Subcutaneous abdominal adipose tissue (tissue), 5 donors: ENCODE results near the gene TOR1A.

Experiments used
- H3K27ac ChIP-seq: one replicate; pipeline ENCODE4 v1.7.0; 2013; ENCODE audit warnings: low read depth, mild to moderate bottlenecking, inconsistent platforms, low read length, moderate library complexity
- H3K27me3 ChIP-seq, 5 donors: one replicate each; pipeline ENCODE4 v1.7.0; 2013; ENCODE audit warnings: low read length in 5 of 5, inconsistent platforms in 1 of 5; ENCODE audit not compliant: control insufficient read depth in 5 of 5, insufficient read depth in 4 of 5
- H3K36me3 ChIP-seq, 5 donors: one replicate each; pipeline ENCODE4 v1.7.0; 2013; ENCODE audit warnings: low read length in 5 of 5; ENCODE audit not compliant: control insufficient read depth in 5 of 5, insufficient read depth in 5 of 5
- H3K4me1 ChIP-seq, 5 donors: one replicate each; pipeline ENCODE4 v1.7.0; 2013; ENCODE audit warnings: low read length in 5 of 5, mild to moderate bottlenecking in 3 of 5, moderate library complexity in 1 of 5; ENCODE audit not compliant: control insufficient read depth in 5 of 5, insufficient read depth in 5 of 5
- H3K4me3 ChIP-seq, 5 donors: one replicate each; pipeline ENCODE4 v1.7.0; 2013; ENCODE audit warnings: low read length in 5 of 5, low read depth in 1 of 5
- H3K9ac ChIP-seq, 5 donors: one replicate each; pipeline ENCODE4 v1.7.0; 2013; ENCODE audit warnings: low read length in 5 of 5, mild to moderate bottlenecking in 4 of 5, moderate library complexity in 3 of 5
- H3K9me3 ChIP-seq, 5 donors: one replicate each; pipeline ENCODE4 v1.7.0; 2013; ENCODE audit warnings: low read length in 5 of 5; ENCODE audit not compliant: control insufficient read depth in 5 of 5
- donor health status: healthy.
- donor health status: healthy.
- donor health status: healthy.
- donor health status: healthy.
- donor health status: healthy.

TOR1A gene

GRCh38 chr9:129838707-129839259, 14.8 kb upstream of the TOR1A start:
- Histone ChIP-seq H3K27me3 (no peaks in the 10 kb centered on the region), H3K9me3 (no peaks in the 10 kb centered on the region), H3K36me3 (peaks cover 0 to 6% (median 0%) of the 10 kb centered on the region in 5 donors), H3K27ac (no peak overlapping the region), H3K4me3 (no peak overlapping the region), H3K4me1 (peaks cover 3 to 34% (median 25%) of the 10 kb centered on the region in 5 donors), H3K9ac (no peak overlapping the region)

GRCh38 chr9:129836311-129837007, 12.5 kb upstream of the TOR1A start:
- no peaks in the 10 kb centered on the region for H3K27me3 ChIP-seq
- no peaks in the 10 kb centered on the region for H3K9me3 ChIP-seq
- no peak overlapping the region for H3K27ac ChIP-seq
- peaks cover 3 to 35% (median 28%) of the 10 kb centered on the region in 5 donors for H3K4me1 ChIP-seq
- H3K36me3 ChIP-seq, result peaks cover 0 to 17% (median 10%) of the 10 kb centered on the region in 5 donors
- peak overlapping the region; percentile 75 to 99 (median 88) for H3K4me3 ChIP-seq
- H3K9ac ChIP-seq, result peak overlapping the region in 3 of 5 donors; percentile 74 to 85 (median 83)

GRCh38 chr9:129835860-129836223, 11.9 kb upstream of the TOR1A start:
- H3K4me3 ChIP-seq, result peak overlapping the region; percentile 75 to 99 (median 88)
- H3K9ac ChIP-seq, result peak overlapping the region in 4 of 5 donors; percentile 74 to 86 (median 84)
- H3K27ac ChIP-seq, result peak overlapping the region; percentile 46
- no peaks in the 10 kb centered on the region for H3K9me3 ChIP-seq
- no peaks in the 10 kb centered on the region for H3K27me3 ChIP-seq
- peaks cover 0 to 21% (median 14%) of the 10 kb centered on the region in 5 donors for H3K36me3 ChIP-seq
- H3K4me1 ChIP-seq, result peaks cover 3 to 35% (median 28%) of the 10 kb centered on the region in 5 donors

GRCh38 chr9:129835128-129835859, 11.4 kb upstream of the TOR1A start, which contains the start of the genes C9orf78 and USP20:
TSS of gene C9orf78 (minus strand) at chr9:129835275. CDS start at chr9:129835221, 54 bp downstream.
TSS of gene USP20 (plus strand) at chr9:129835458. CDS start at chr9:129852556, 17,098 bp downstream.
- Histone ChIP-seq H3K27me3 (no peaks in the 10 kb centered on the region), H3K36me3 (peaks cover 0 to 26% (median 17%) of the 10 kb centered on the region in 5 donors), H3K9me3 (no peaks in the 10 kb centered on the region), H3K4me3 (peak within 1 kb of the TSS; percentile 82 to 99 (median 96)), H3K27ac (peak within 1 kb of the TSS; percentile 72), H3K4me1 (peaks cover 3 to 35% (median 28%) of the 10 kb centered on the region in 5 donors), H3K9ac (peak within 1 kb of the TSS; percentile 84 to 96 (median 86))

GRCh38 chr9:129834489-129835127, 10.7 kb upstream of the TOR1A start:
- Histone ChIP-seq H3K9me3 (no peaks in the 10 kb centered on the region), H3K36me3 (peaks cover 4 to 33% (median 24%) of the 10 kb centered on the region in 5 donors), H3K4me3 (peak overlapping the region; percentile 82 to 99 (median 96)), H3K27ac (peak overlapping the region; percentile 72), H3K9ac (peak overlapping the region; percentile 83 to 96 (median 84)), H3K27me3 (no peaks in the 10 kb centered on the region), H3K4me1 (peaks cover 3 to 33% (median 26%) of the 10 kb centered on the region in 5 donors)

GRCh38 chr9:129832982-129833381, 9.0 kb upstream of the TOR1A start:
- no peaks in the 10 kb centered on the region for H3K27me3 ChIP-seq
- H3K9ac ChIP-seq, result no peak overlapping the region
- H3K4me3 ChIP-seq, result no peak overlapping the region
- peaks cover 3 to 30% (median 25%) of the 10 kb centered on the region in 5 donors for H3K4me1 ChIP-seq
- H3K27ac ChIP-seq, result no peak overlapping the region
- H3K36me3 ChIP-seq, result peaks cover 6 to 49% (median 38%) of the 10 kb centered on the region in 5 donors
- no peaks in the 10 kb centered on the region for H3K9me3 ChIP-seq

GRCh38 chr9:129828969-129829368, 5.0 kb upstream of the TOR1A start:
- Histone ChIP-seq H3K27ac (no peak overlapping the region), H3K4me1 (peaks cover 0 to 5% (median 4%) of the 10 kb centered on the region in 5 donors), H3K36me3 (peaks cover 6 to 58% (median 40%) of the 10 kb centered on the region in 5 donors), H3K27me3 (no peaks in the 10 kb centered on the region), H3K9ac (no peak overlapping the region), H3K4me3 (no peak overlapping the region), H3K9me3 (no peaks in the 10 kb centered on the region)

GRCh38 chr9:129828051-129828450, 4.1 kb upstream of the TOR1A start:
- H3K4me1 ChIP-seq, result peaks cover 0 to 2% (median 2%) of the 10 kb centered on the region in 5 donors
- peaks cover 6 to 56% (median 38%) of the 10 kb centered on the region in 5 donors for H3K36me3 ChIP-seq

GRCh38 chr9:129826759-129827158, 2.8 kb upstream of the TOR1A start:
- no peak overlapping the region for H3K9ac ChIP-seq
- H3K4me1 ChIP-seq, result peaks cover 2 to 9% (median 8%) of the 10 kb centered on the region in 5 donors
- H3K27ac ChIP-seq, result no peak overlapping the region
- no peaks in the 10 kb centered on the region for H3K9me3 ChIP-seq
- H3K36me3 ChIP-seq, result peaks cover 6 to 55% (median 41%) of the 10 kb centered on the region in 5 donors
- no peaks in the 10 kb centered on the region for H3K27me3 ChIP-seq
- H3K4me3 ChIP-seq, result no peak overlapping the region

More at GRCh38 chr9:129828051-129828450, 4.1 kb upstream of the TOR1A start:
- no peak overlapping the region for H3K27ac ChIP-seq
- H3K4me3 ChIP-seq, result no peak overlapping the region
- H3K27me3 ChIP-seq, result no peaks in the 10 kb centered on the region
- no peak overlapping the region for H3K9ac ChIP-seq
- H3K9me3 ChIP-seq, result no peaks in the 10 kb centered on the region
